ENCODE data around the gene DUSP16.

- TF ChIP-seq CTCF (IDR thresholded peaks at IDR 0.05) (no peak), POLR2A (IDR thresholded peaks at IDR 0.05) (no peak)
These were observed 44.3 kb upstream of the DUSP16 start for GRCh38 chr12:12606781-12607589.
